HG03457 (cell line): ENCODE data around the gene CDK5RAP2.
A peak's percentile ranks its signal among the peaks of the same experiment; 100 is the strongest.
"Not testable (repeated sequence)": the region's sequence is repeated elsewhere in the genome, so short reads cannot be mapped to it uniquely, and the experiment has no call there.

Experiments used
- ATAC-seq: cut with Tn5 transposase; IDR thresholded peaks from one replicate; pipeline ENCODE4 v1.9.1; 2021; ENCODE audit warnings: moderate number of reproducible peaks; ENCODE audit not compliant: unreplicated experiment

Gene CDK5RAP2

DNA sequence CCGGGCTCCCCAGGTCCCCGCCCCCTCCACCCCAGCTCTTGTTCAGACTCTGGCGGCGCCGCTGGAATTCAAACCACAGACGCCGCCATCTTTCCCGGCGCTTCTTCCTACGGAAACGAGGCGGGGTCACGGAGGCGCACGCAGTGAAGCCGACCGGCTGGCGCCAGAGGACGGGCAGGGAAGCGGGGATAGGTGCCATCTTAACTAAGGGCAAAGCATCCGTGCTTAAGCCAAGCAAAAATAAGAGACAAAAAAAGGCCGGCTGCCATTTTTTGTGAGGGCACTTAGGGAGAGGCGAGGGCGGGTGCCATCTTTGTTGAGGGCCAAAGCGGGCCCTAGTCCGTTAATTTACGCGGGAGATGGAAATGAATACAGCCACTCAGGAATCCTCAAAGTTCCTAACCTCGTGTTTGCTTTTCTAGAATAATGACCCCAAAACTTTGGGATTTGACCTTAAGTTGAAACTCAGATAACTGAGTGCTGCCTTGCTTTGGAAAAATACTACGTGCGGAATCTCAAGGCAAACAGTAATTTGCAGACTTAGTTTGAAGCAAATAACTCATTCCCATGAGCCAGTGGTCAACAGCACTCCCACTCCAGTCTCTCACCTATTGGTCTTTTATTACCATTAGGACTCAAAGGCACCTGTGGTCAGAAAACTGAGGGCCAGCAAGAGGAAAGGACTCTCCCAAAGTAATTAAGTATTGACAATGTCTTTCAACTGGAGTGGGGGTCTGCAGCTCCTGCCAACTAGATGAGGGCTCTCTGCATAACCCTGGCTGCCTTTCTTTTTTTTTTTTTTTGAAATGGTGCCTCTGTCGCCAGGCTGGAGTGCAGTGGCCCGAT, at the start of gene CDK5RAP2:
CDK5RAP2 (minus strand) TSS at position 117 of the 846 bp plus-strand sequence. CDS start 189 bp downstream, outside the sequence.
- ATAC-seq = peak; percentile 78

DNA sequence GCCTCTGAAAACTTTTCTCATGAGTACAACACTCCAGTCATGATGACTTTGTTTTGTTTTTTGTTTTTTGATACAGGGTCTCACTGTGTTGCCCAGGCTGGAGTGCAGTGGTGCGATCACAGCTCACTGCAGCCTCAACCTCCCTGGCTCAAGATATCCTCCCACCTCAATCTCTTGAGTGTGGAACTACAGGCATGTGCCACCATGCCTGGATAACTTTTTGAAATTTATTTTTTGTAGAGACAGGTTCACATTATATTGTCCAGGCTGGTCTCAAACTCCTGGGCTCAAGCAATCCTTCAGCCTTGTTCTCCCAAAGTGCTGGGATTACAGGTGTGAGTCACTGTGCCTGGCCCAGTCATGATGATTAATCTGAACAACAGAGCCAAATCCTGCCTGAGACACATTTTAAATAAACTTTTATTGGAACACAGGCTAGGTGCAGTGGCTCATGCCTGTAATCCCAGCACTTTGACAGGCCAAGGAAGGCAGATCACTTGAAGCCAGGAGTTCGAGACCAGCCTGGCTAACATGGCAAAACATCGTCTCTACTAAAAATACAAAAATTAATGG, 49.0 kb upstream of the CDK5RAP2 start:
- not testable (repeated sequence) for ATAC-seq

DNA sequence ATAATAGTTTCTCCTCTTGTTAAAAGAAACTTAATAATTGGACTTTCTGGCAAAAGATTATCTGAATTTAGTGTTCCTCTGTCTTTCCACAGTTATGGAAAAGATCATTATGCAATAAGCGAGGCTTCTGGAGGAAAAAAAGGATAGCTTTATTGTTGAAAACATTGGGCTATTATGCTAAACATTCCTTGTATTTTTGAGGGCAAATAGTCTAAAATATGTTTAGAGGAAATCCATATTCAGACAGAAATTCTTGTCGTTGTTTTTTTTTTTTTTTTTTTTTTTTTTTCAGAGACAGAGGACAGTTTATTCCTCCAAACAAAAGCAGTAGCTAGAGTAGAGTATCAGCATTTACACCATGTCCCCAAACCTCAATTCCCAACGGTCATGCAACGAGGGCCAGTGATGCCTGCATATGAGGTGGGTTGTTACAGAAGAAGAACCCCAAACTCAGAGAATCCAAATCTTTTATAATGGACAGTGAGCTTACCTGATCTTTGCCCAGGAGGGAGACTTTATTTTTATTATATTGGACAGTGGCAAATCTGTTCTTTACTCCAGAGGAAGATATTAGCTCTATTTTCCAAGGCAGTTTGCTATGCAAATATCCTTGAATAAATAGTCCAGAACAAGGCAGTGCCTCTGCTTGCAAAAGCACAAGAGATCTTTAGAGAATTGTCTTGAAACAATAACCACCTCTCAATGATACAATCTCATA, 48.4 kb upstream of the CDK5RAP2 start:
- ATAC-seq = no peak

DNA sequence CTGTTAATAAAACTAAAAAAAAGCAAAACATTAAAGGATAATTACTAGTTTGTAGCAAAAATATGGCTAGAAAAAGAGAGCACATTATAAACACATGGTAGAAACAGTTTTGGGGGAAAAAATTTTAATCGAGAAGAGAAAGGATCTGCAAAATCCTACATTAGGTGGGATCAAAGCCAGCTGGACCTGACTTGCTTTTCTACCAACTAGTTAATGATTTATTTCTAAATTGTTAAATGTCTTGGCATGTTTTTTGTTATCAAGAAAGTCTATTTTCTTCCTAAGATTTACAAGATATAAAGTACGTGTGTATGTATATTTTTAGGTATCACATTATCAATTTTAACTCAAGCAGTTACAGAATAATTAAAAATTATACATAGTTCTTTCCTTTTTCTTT, 47.1 kb upstream of the CDK5RAP2 start:
- no peak for ATAC-seq

DNA sequence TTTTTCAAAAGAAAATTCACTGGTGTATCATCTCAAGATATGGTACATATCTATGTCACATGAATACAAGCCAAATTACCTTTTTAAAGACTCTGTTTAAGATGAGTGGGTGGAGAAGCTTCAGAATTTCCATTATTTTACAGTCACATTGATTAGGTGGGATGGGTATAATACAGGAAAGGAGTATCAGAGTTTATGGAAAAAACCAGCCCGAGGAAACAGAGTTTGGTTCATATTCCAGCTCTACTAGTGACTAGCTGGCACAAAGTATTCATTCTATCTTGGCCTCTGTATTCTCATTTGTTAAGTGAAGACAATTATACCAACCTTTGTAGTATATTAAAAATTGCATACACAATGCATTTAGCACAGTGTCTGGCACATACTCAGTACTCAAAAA, 46.5 kb upstream of the CDK5RAP2 start:
- ATAC-seq = no peak

DNA sequence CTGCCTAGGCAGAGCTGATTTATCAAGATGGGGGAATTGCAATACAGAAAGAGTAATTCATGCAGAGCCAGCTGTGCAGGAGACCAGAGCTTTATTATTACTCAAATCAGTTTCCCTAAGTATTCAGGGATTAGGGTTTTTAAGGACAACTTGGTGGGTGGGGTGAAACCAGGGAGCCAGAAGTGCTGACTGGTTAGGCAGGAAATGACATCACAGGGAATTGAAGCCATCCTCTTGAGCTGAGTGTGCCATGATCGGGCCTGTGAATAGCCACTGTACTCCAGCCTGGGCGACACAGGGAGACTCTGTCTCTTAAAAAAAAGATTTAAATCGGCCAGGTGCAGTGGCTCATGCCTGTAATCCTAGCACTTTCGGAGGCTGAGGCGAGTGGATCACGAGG, 45.3 kb upstream of the CDK5RAP2 start:
- ATAC-seq = no peak

DNA sequence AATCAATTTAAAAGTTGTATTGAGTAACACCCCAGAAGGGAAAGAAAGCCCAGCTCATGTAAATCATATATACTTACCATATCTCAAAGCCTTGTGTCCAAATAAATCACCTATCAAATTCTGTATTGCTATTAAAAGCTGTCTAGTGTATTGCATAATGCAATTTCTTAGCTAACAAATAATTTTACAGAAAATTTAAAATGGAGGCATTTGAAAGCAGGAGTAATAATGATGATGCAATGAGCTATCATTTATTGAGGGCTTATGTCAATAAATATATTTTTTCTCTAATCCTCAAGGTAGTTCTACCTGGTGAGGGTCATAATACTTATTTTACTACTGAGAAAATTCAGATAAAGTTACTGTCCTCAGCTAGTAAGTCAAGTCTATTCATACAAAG, 42.8 kb upstream of the CDK5RAP2 start:
- ATAC-seq = no peak

DNA sequence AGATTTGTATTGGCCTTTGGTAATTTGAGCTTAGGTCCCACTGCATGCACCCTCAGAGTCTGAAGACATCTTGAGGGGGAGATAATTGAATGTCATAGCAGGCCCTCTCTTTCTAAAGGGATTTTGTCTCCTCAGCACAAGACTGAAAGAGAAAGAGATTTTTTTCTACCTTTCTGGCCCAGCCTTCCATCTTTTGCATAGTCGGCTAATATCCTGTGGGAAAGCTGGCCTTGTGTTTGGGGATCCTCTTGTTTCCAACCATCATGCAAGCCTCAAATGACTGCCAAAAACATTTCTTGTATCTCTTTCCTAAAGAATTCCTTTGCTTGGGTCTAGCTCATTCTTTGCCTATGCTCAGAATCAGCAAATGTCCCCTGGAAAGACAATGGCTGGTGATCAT, 42.0 kb upstream of the CDK5RAP2 start:
- no peak for ATAC-seq

DNA sequence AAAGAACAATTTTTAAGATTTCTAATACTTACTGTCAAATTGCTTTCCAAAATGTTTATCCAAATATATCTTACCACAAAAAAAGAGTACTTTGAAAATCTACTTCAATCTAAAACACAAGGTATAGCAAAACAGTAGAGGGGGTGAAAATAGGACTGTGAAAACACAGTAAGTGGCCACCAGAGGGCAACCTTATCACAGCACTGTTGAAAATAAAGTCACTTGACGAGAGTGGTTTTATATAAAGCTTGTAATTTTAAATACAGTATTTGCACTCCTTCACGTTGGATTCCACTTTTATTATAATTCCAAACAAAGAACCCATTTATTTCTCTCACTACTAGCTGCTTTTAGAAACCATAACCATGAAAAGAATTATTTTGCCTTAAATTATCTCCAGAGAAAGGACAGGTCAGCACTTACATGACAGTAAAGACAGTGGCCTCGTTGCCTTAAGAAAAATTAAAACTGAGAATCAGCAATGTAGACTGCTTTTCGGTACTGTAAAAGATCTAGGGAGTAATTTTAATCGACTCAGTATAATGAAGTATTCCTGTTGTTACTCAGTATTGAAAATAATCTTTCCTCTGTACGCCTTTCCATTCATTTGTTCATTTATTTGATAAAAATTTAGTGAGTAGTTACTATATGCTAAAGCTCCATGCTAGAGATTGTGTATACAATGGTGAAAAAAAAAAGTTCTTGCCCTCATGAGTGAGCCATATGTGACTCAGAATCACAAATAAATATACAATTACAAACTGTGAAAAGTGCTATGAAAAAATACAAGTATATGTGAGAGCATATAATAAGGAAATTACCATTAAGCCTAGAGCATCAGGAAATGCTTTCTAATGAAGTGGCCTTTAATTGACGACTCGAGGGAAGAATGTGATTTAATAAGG, 40.0 kb upstream of the CDK5RAP2 start:
- no peak for ATAC-seq

DNA sequence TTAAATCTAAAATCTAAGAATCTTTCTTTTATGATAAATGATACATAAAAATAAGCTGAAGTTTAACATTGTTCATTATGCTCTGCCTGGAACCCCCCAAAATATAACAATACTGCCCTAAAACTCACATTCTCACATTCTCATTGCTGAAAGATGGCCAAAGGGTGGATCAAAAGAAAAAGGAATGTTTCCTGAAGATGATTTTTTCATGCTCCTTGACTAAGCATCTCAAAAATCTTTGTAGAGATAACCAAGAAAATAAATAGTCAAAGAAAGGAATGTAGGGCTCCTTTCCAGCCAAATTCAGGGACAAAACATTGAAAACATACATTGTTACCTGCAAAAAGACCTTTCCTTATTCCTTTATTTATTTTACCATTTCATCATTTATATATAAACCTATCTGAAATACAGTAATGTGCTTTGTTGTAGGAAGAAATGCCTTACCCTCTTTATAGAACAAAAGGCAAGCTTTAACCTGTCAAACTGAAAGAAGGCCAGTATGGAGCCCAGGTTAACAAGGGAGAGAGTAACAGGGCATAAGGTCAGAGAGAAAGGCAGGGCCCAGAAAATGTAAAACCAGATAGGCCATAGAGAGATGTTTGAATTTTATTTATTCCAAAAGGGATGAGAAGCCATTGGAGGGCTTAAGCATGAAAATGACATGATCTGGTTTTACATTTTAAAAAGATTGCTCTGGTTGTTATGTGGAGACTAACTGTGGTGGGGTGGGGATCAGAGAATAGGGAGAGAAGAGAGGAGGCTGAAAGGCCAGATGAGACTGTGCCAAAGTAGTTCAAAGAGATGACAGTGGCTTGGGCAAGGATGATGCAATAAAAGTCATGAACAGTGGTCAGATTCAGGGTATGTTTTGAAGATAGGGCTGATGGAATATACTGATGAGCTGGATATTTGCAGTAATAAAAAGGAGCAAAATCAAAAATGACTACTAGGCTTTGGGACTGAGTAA, 37.3 kb upstream of the CDK5RAP2 start:
- ATAC-seq = no peak

DNA sequence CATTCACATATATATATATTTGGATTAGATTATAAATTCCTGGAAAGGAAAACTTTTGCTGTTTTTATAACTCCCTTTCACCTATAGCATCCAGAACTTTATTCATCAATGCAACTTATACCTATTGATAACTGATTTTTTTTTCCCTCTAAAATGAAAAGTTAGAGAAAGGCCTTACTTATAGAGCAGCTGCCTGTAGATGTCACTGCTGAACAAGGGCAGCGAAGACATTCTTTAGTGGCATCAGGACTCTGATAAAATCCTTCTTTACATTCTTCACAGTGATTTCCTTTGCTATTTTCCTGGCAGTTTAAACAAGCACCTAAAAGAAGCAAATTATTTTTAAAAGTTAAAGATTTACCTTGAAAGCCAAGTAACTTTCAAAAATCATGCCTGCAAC, 32.3 kb upstream of the CDK5RAP2 start:
- ATAC-seq = no peak

DNA sequence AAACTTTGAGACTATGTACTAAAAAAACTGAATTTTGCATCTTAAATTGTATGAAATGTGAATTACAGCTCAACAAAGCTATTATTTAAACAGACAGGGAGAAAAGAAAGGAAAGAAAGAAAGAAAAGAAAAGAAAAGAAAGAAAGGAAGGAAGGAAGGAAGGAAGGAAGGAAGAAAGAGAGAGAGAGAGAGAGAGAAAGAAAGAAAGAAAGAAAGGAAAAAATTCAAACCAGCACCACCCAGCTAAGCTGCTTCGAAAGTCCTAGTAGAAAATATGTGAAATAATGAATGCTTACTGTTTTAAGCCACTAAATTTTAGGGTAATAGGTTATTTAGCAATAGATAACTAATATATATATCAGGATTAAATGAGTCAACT, 31.7 kb upstream of the CDK5RAP2 start:
- ATAC-seq = no peak

DNA sequence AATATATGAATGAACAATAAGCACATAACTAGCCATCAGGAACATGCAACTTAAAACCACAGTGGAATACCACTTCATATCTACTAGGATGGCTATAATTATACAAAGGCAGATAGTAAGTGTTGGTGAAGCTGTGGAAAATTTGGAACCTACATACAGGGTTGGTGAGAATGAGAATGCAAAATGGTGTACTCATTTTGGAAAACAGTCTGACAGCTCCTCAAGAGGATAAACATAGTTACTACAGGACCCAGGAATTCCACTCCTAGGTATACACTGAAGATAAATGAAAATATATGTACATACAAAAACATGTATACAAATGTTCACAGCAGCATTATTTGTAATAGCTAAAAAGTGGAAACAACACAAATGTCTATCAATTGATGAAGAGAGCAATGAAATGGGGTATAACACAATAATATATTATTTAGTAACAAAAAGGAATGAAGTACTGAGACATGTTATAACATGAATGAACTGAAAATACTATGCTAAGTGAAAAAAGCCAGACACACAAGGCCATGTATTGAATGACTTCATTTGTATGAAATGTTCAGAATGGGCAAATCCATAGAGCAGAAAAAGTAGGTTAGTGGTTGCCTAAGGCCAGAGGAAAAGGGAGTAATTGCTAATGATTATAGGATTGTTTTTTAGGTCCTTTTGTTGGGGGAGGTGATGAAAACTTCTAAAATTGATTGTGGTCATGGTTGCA, 31.2 kb upstream of the CDK5RAP2 start:
- ATAC-seq = no peak

DNA sequence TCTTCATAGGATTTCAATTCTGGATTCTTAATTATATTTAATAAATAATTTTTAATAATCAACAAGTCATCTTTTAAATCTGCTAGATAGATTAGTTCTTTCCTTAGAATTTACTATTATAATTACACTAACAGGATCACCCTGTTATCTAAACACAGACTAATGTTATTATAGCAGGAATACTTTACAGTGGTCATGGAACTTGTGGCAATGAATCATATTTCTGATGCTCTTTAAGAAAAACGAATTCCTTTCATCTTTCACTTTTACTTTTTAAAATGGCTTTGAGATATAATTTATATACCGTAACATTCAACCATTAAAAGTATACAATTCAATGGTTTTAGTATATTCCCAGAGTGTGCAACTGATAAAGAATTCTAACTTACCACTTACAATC, 29.7 kb upstream of the CDK5RAP2 start:
- no peak for ATAC-seq

DNA sequence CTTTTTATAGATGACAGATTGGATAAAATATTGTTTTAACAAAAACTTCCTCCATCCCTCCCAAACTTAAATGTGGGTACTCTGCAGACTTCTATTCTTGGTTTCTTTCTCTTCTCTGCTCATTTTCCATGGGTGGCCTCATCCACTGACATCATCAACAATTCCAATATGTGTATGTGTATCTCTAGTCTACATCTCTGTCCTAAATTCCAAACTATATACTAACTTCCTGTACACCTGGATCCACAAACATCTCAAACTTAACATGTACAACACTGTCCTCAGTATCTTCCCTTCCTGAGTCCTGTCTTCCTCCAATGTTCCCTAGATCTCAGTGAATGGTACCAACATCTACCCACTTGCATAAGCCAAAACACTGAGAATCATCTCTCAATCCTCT, 28.5 kb upstream of the CDK5RAP2 start:
- no peak for ATAC-seq

DNA sequence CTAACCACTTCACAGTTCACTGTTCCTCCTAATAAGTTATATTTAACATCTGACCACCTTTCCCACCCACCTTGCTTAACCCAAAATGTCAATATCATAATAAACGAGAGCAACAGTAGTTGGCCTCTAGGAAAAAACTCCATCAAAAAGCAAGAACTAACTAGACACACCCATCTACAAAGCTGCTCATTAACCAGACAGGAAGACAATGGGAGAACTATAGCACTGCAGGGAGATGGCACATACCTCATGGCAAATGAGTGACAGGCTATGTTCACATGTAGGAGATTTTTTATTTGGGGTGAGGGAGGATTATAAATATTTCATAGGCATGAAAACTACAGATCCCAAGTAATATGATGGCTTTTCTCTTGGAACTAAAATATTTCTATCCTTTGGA, 23.6 kb upstream of the CDK5RAP2 start:
- ATAC-seq = no peak

DNA sequence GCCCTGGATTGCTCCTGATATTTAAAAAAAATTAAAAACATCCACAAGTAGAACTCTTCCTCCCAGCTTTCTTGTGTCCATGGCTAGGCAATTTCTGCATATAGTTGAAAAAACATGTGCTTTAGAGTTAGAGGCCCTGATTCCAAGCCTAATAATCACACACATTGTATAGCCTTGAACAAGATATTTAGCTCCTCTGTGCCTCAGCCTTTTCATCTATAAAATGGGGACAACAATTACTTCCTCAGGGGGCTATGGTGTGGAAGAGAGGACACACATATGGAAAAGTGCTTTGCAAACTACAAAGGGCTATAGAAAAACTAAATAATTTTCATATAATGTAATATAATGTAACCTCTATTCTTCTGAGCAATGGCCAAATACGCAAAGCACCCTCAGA, 23.0 kb upstream of the CDK5RAP2 start:
- no peak for ATAC-seq

DNA sequence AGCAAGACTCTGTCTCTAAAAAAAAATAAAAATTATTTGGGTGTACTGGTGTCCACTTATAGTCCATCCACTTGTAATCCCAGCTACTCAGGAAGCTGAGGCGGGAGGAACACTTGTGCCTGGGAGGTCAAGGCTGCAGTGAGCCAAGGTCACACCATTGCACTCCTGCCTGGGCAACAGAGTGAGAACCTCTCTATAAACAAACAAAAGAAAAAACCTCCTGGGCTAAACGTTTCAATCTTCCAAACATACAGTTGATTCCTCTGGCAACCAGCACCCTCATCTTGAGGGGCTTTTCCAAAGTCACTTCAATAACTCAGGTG, 13.9 kb upstream of the CDK5RAP2 start:
- no peak for ATAC-seq

DNA sequence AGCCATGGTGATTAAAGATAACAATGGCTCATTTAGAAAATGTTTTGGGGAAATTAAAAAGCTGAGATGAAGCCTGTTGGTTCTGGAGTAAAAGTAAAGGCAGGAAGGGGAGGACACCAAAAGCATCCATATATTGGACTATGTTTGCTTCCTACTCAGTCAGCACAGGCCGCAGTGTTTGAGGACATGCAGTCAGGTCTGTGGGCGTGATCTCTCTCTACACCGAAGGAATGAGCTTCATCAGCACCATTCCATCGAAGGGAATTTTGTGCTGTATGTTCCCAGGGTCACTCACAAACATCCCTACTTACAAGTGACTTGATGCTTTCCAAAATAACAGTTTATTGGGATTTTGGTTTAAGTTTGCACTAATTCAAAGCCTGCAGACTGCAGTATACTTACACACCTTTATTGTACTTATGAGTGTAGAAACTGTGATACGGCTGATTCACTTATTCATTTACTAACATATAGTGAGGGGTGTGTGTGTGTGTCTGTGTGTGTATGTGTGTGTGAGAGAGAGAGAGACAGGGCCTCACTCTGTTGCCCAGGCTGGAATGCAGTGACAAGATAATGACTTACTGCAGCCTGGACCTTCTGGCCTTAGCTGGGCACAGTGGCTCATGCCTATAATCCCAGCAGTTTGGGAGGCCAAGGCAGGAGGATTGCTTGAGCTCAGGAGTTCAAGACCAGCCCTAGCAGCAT, 13.4 kb upstream of the CDK5RAP2 start:
- no peak for ATAC-seq
